SW480 (cell line): ENCODE measurements around the gene HGD.
"Not testable (repeated sequence)": the region's sequence is repeated elsewhere in the genome, so short reads cannot be mapped to it uniquely, and the experiment has no call there.

ENCODE experiments used
- DNase-seq: peaks from one replicate; pipeline ENCODE4 v3.0.0-alpha.2; 2016; ENCODE audit warnings: low spot score

Gene HGD

GRCh38 chr3:120637851-120638559 lies 44.0 kb downstream of the HGD start:
- no peak for DNase-seq

GRCh38 chr3:120636795-120637401 lies 45.1 kb downstream of the HGD start:
- DNase-seq = no peak

- DNase-seq = peak; percentile 22
Observed at GRCh38 chr3:120634539-120634938, 47.5 kb downstream of the HGD start.

- DNase-seq = no peak
Observed at GRCh38 chr3:120625159-120625586, 56.9 kb downstream of the HGD start.

GRCh38 chr3:120623727-120624093 lies 58.3 kb downstream of the HGD start:
- no peak for DNase-seq

- no peak for DNase-seq
Observed at GRCh38 chr3:120622870-120623726, 58.9 kb downstream of the HGD start.

GRCh38 chr3:120622457-120622856 lies 59.6 kb downstream of the HGD start:
- no peak for DNase-seq

- DNase-seq = not testable (repeated sequence)
Observed at GRCh38 chr3:120616745-120617144, 65.3 kb downstream of the HGD start.

GRCh38 chr3:120615847-120616609 lies 66.0 kb downstream of the HGD start:
- DNase-seq = no peak

GRCh38 chr3:120614765-120615164 lies 67.3 kb downstream of the HGD start:
- no peak for DNase-seq

GRCh38 chr3:120608506-120608905 lies 73.5 kb downstream of the HGD start:
- DNase-seq = no peak

- DNase-seq = no peak
Observed at GRCh38 chr3:120604784-120605183, 77.3 kb downstream of the HGD start.

- DNase-seq = no peak
Observed at GRCh38 chr3:120604382-120604781, 77.7 kb downstream of the HGD start.

- no peak for DNase-seq
Observed at GRCh38 chr3:120602682-120603081, 79.4 kb downstream of the HGD start.

- DNase-seq = no peak
Observed at GRCh38 chr3:120601554-120601953, 80.5 kb downstream of the HGD start.

GRCh38 chr3:120599211-120599610 lies 82.8 kb downstream of the HGD start:
- DNase-seq = no peak

- DNase-seq = no peak
Observed at GRCh38 chr3:120597445-120598049, 84.5 kb downstream of the HGD start.

GRCh38 chr3:120596853-120597223 lies 85.2 kb downstream of the HGD start:
- no peak for DNase-seq

GRCh38 chr3:120596116-120596852 lies 85.8 kb downstream of the HGD start, which contains the start of gene NDUFB4:
Gene NDUFB4, plus strand, starts transcription at chr3:120596336. Its CDS starts 24 bp downstream, at chr3:120596360.
- peak; percentile 98 for DNase-seq

GRCh38 chr3:120595788-120596115 lies 86.3 kb downstream of the HGD start:
- DNase-seq = no peak

GRCh38 chr3:120587332-120587975 lies 94.6 kb downstream of the HGD start:
- no peak for DNase-seq
